Measurements from ENCODE around the gene MATN4. TPM values are rescaled to one million over a fixed set of nuclear protein-coding genes. Genes with fewer than 3 reads are reported as not detected.

MATN4 gene
- total and polyA plus RNA-seq, 2 experiments from 2014 or later: 3.3 to 5.1 TPM

- Mint-ChIP-seq H3K4me1 (peaks cover 12% of the 10 kb centered on the region; the same call in 2 of the 3 replicates), H3K4me3 (no peak overlapping the region), H3K27me3 (ENCODE audit: insufficient read depth, low read depth, poor library complexity) (peaks cover 5% of the 10 kb centered on the region), H3K27ac (no peak overlapping the region), H3K36me3 (ENCODE audit: low read depth) (no peaks in the 10 kb centered on the region), H3K9me3 (no peaks in the 10 kb centered on the region)
- Histone ChIP-seq H3K4me2 (no peak overlapping the region), H3K9me2 (ENCODE audit: insufficient read depth) (peaks cover 14% of the 10 kb centered on the region), H3K4me3 (no peak overlapping the region), H3K4me1 (ENCODE audit: insufficient read depth) (peaks cover 6% of the 10 kb centered on the region; the same call in 1 of the 2 replicates), H3F3A (replicated peaks; ENCODE audit: low read depth) (no peaks in the 10 kb centered on the region), H3K27me3 (ENCODE audit: insufficient read depth) (no peaks in the 10 kb centered on the region), H4K20me1 (replicated peaks; ENCODE audit: insufficient read depth) (no peaks in the 10 kb centered on the region), H3K36me3 (ENCODE audit: insufficient read depth) (no peaks in the 10 kb centered on the region), H2AFZ (no peak overlapping the region), H3K79me2 (replicated peaks; ENCODE audit: insufficient read depth) (no peaks in the 10 kb centered on the region), H3K27ac (ENCODE audit: low read depth) (no peak overlapping the region)
- DNase-seq (ENCODE audit: low spot score): no peak
- no peak for ATAC-seq
- TF ChIP-seq NANOG (IDR thresholded peaks at IDR 0.05; ENCODE audit: borderline replicate concordance) (no peak), CTCF (conservative IDR thresholded peaks at IDR 0.05; ENCODE audit: low read depth in 2 of 2) (no peak), ZNF462 (CRISPR knock-in tag; IDR thresholded peaks at IDR 0.05) (no peak)
Measured at GRCh38 chr20:45268531-45268930, 39.6 kb downstream of the MATN4 start.

- Histone ChIP-seq H3K79me2 (replicated peaks; ENCODE audit: insufficient read depth) (no peaks in the 10 kb centered on the region), H3K27ac (ENCODE audit: low read depth) (no peak overlapping the region), H3K9me2 (ENCODE audit: insufficient read depth) (peaks cover 5% of the 10 kb centered on the region; the same call in 1 of the 2 replicates), H3K4me1 (ENCODE audit: insufficient read depth) (peaks cover 6% of the 10 kb centered on the region; the same call in 1 of the 2 replicates), H4K20me1 (replicated peaks; ENCODE audit: insufficient read depth) (no peaks in the 10 kb centered on the region), H3F3A (replicated peaks; ENCODE audit: low read depth) (no peaks in the 10 kb centered on the region), H3K36me3 (ENCODE audit: insufficient read depth) (no peaks in the 10 kb centered on the region), H2AFZ (no peak overlapping the region), H3K4me3 (no peak overlapping the region), H3K4me2 (no peak overlapping the region), H3K27me3 (ENCODE audit: insufficient read depth) (no peaks in the 10 kb centered on the region)
- H3K27ac Mint-ChIP-seq: no peak overlapping the region
- H3K4me3 Mint-ChIP-seq: no peak overlapping the region
- TF ChIP-seq EZH2phosphoT487 (IDR thresholded peaks at IDR 0.05; ENCODE audit: unreplicated experiment) (no peak), JUNB (IDR thresholded peaks at IDR 0.05; ENCODE audit: unreplicated experiment) (no peak)
- peaks cover 7% of the 10 kb centered on the region; the same call in 2 of the 3 replicates for H3K4me1 Mint-ChIP-seq
- ATAC-seq: no peak
- H3K27me3 Mint-ChIP-seq (ENCODE audit: insufficient read depth, low read depth, poor library complexity): peaks cover 5% of the 10 kb centered on the region
- DNase-seq (ENCODE audit: low spot score): no peak
- H3K36me3 Mint-ChIP-seq (ENCODE audit: low read depth): no peaks in the 10 kb centered on the region
- no peaks in the 10 kb centered on the region for H3K9me3 Mint-ChIP-seq
Measured at GRCh38 chr20:45266977-45267376, 41.1 kb downstream of the MATN4 start.

Data from GM23338 (cell line).